ENCODE measurements around the gene NSMCE4A. TPM values are rescaled to one million over a fixed set of nuclear protein-coding genes. Genes with fewer than 3 reads are reported as not detected.
"Not testable (repeated sequence)": the region's sequence is repeated elsewhere in the genome, so short reads cannot be mapped to it uniquely, and the experiment has no call there.

NSMCE4A gene
- total and polyA plus RNA-seq, 2 of the 8 experiments (the other 6 are each of a cell fraction or from before 2014, with no cell fraction given): 48.6 to 66.0 TPM

- WGBS, 2 experiments (ENCODE audit: extremely low coverage in 1 of 2, insufficient coverage in 1 of 2, insufficient read length in 1 of 2, insufficient replicate concordance in 2 of 2, low coverage in 1 of 2, low lambda C conversion rate in 2 of 2, missing lambda C conversion rate in 1 of 2): 91% methylated on average over 10 of the region's 14 CpGs; no CpG with 5 or more reads in 1 of the 2 experiments
- DNase-seq (ENCODE audit: low read depth in 1 of 2, low spot score in 2 of 2): peak in 1 of 2 experiments; percentile 33
- not testable (repeated sequence) for H3K14ac ChIP-seq (ENCODE audit: insufficient read length); H2BK5ac ChIP-seq (ENCODE audit: low read depth, low read length); H3K4me3 ChIP-seq (ENCODE audit: extremely low read depth in 1 of 4, insufficient read depth in 2 of 4, low read depth in 3 of 4, low read length in 4 of 4); H2BK12ac ChIP-seq (ENCODE audit: low read depth, low read length); H3K27ac ChIP-seq (ENCODE audit: low read depth, low read length); H4K91ac ChIP-seq (replicated peaks; ENCODE audit: insufficient read length, low read length); H4K8ac ChIP-seq (ENCODE audit: extremely low read depth, insufficient read depth, low read length); H3K4me2 ChIP-seq (ENCODE audit: insufficient read depth in 1 of 2, low read depth in 2 of 2, low read length in 2 of 2); H3K56ac ChIP-seq (replicated peaks; ENCODE audit: insufficient read length, low read depth, low read length); H2BK20ac ChIP-seq (ENCODE audit: low read length); H3K4me1 ChIP-seq (replicated peaks in 1 of 4; ENCODE audit: control insufficient read depth in 3 of 4, insufficient read depth in 4 of 4, low read length in 3 of 4); H4K5ac ChIP-seq (ENCODE audit: insufficient read length, low read depth, low read length); H3K27me3 ChIP-seq (replicated peaks in 1 of 4; ENCODE audit: control insufficient read depth in 3 of 4, extremely low read depth in 1 of 4, insufficient read depth in 3 of 4, low read length in 3 of 4); FAIRE-seq; H3K23me2 ChIP-seq (ENCODE audit: low read depth, low read length); H3K9ac ChIP-seq (replicated peaks in 1 of 4; ENCODE audit: extremely low read depth in 1 of 4, low read depth in 3 of 4, low read length in 3 of 4); H2AFZ ChIP-seq (ENCODE audit: low read length); H2AK5ac ChIP-seq (ENCODE audit: low read depth, low read length); H3K79me1 ChIP-seq (ENCODE audit: low read depth, low read length); H2BK15ac ChIP-seq (ENCODE audit: low read length); H4K20me1 ChIP-seq (replicated peaks in 1 of 2; ENCODE audit: control insufficient read depth in 1 of 2, insufficient read depth in 2 of 2, low read length in 2 of 2); H3K9me3 ChIP-seq (ENCODE audit: insufficient read depth in 2 of 2, low read depth in 1 of 2, low read length in 1 of 2); H3K4ac ChIP-seq (replicated peaks; ENCODE audit: insufficient read length, low read depth, low read length); H2BK120ac ChIP-seq (replicated peaks; ENCODE audit: low read depth, low read length); H3K18ac ChIP-seq (ENCODE audit: extremely low read depth, low read length); H3K36me3 ChIP-seq (ENCODE audit: control insufficient read depth in 2 of 4, insufficient read depth in 4 of 4, low read length in 3 of 4); H3K23ac ChIP-seq (ENCODE audit: insufficient read length)
- ChIA-PET CTCF (ENCODE audit: partially characterized antibody) (interaction anchor here (0.6 kb wide), 1 partner anchor 86 kb away, joined by 3 read pairs; no protein-coding TSS in a partner anchor), POLR2A (ENCODE audit: partially characterized antibody) (interaction anchor here (1.1 to 2.8 kb wide), 3 partner anchors 19 to 122 kb away, joined by 3 to 18 read pairs (median 17); partner anchors contain the start of gene NSMCE4A)
- H3K79me2 ChIP-seq (ENCODE audit: control insufficient read depth in 1 of 2, insufficient read depth in 2 of 2, low read length in 2 of 2): peaks cover 0 to 30% of the 10 kb centered on the region in 2 experiments; a peak in 3 of 4 replicates
These were observed 45.3 kb downstream of the NSMCE4A start for GRCh38 chr10:121929585-121930267.

Measured in H1 (cell line).